Right lobe of liver (tissue), 4 donors: Measurements from ENCODE around the gene RSU1.

ENCODE experiments used
- POLR2A ChIP-seq: fragments of 450-650 bp; IDR thresholded peaks from one replicate; pipeline ENCODE4 v1.6.1; 2017; ENCODE audit warnings: antibody characterized with exemption, mild to moderate bottlenecking
- TF ChIP-seq, protein P1 (sequence below), 4 donors: fragments of 200-600 bp in 3 of 4; fragments of 450-650 bp in 1 of 4; IDR thresholded peaks; one replicate each; pipeline versions ENCODE4 v1.5.1 to v1.8.0; 2016 to 2022; ENCODE audit warnings: antibody characterized with exemption in 4 of 4, mild to moderate bottlenecking in 2 of 4
- donor health status: DM: no; HTN: no; CAD: no.
- donor health status: DM: no; HTN: no; CAD: no.
- donor health status: DM: no; HTN: yes; CAD: no.

GRCh38 chr10:16803464-16803863 lies 13.8 kb downstream of the RSU1 start:
- TF ChIP-seq, protein P1, sequence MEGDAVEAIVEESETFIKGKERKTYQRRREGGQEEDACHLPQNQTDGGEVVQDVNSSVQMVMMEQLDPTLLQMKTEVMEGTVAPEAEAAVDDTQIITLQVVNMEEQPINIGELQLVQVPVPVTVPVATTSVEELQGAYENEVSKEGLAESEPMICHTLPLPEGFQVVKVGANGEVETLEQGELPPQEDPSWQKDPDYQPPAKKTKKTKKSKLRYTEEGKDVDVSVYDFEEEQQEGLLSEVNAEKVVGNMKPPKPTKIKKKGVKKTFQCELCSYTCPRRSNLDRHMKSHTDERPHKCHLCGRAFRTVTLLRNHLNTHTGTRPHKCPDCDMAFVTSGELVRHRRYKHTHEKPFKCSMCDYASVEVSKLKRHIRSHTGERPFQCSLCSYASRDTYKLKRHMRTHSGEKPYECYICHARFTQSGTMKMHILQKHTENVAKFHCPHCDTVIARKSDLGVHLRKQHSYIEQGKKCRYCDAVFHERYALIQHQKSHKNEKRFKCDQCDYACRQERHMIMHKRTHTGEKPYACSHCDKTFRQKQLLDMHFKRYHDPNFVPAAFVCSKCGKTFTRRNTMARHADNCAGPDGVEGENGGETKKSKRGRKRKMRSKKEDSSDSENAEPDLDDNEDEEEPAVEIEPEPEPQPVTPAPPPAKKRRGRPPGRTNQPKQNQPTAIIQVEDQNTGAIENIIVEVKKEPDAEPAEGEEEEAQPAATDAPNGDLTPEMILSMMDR (IDR thresholded peaks at IDR 0.05), result no peak
- TF ChIP-seq POLR2A, result no peak
